NCI-H2029 treated with DMSO at 0.1 percent for 48 hours (cell line): ENCODE data around the gene RIPPLY2.
"Not testable (repeated sequence)": the region's sequence is repeated elsewhere in the genome, so short reads cannot be mapped to it uniquely, and the experiment has no call there.

Experiments
- DNase-seq: peaks from one replicate; lab custom pipeline; 2025; lab: John Stamatoyannopoulos, UW

The RIPPLY2 gene

GRCh38 chr6:83853178-83854000 is at the start of gene RIPPLY2:
Gene RIPPLY2, plus strand, starts transcription at chr6:83853360. Its CDS starts 57 bp downstream, at chr6:83853417.
- peak; percentile 28 for DNase-seq

- DNase-seq: not testable (repeated sequence)
Measured at GRCh38 chr6:83803492-83803891, 49.7 kb upstream of the RIPPLY2 start.

GRCh38 chr6:83804886-83805285 is 48.3 kb upstream of the RIPPLY2 start:
- DNase-seq: no peak

- DNase-seq: no peak
Measured at GRCh38 chr6:83808005-83808404, 45.2 kb upstream of the RIPPLY2 start.

GRCh38 chr6:83808926-83809325 is 44.2 kb upstream of the RIPPLY2 start:
- DNase-seq: no peak

GRCh38 chr6:83812595-83812994 is 40.6 kb upstream of the RIPPLY2 start:
- no peak for DNase-seq

GRCh38 chr6:83815631-83816272 is 37.4 kb upstream of the RIPPLY2 start:
- DNase-seq: no peak

- no peak for DNase-seq
Measured at GRCh38 chr6:83822629-83823169, 30.5 kb upstream of the RIPPLY2 start.

- no peak for DNase-seq
Measured at GRCh38 chr6:83824388-83824801, 28.8 kb upstream of the RIPPLY2 start.

GRCh38 chr6:83824831-83825230 is 28.3 kb upstream of the RIPPLY2 start:
- no peak for DNase-seq

GRCh38 chr6:83827050-83827449 is 26.1 kb upstream of the RIPPLY2 start:
- DNase-seq: no peak

- no peak for DNase-seq
Measured at GRCh38 chr6:83838727-83839126, 14.4 kb upstream of the RIPPLY2 start.

- no peak for DNase-seq
Measured at GRCh38 chr6:83844170-83844569, 9.0 kb upstream of the RIPPLY2 start.

- no peak for DNase-seq
Measured at GRCh38 chr6:83846291-83846690, 6.9 kb upstream of the RIPPLY2 start.

- no peak for DNase-seq
Measured at GRCh38 chr6:83847179-83847578, 6.0 kb upstream of the RIPPLY2 start.

- DNase-seq: no peak
Measured at GRCh38 chr6:83849127-83849526, 4.0 kb upstream of the RIPPLY2 start.

- no peak for DNase-seq
Measured at GRCh38 chr6:83849610-83850009, 3.5 kb upstream of the RIPPLY2 start.

- no peak for DNase-seq
Measured at GRCh38 chr6:83852528-83853177, 507 bp upstream of the RIPPLY2 start.

- no peak for DNase-seq
Measured at GRCh38 chr6:83854001-83854501, 891 bp downstream of the RIPPLY2 start.

- no peak for DNase-seq
Measured at GRCh38 chr6:83854766-83855165, 1.6 kb downstream of the RIPPLY2 start.

GRCh38 chr6:83859410-83860358 is 6.5 kb downstream of the RIPPLY2 start, which contains the start of gene CYB5R4:
Gene CYB5R4, plus strand, starts transcription at chr6:83859689. Its CDS starts 94 bp downstream, at chr6:83859783.
- DNase-seq: peak; percentile 71
